HG03175 (cell line): ENCODE results near the gene USP25.

Experiments used
- ATAC-seq: cut with Tn5 transposase; IDR thresholded peaks from one replicate; pipeline ENCODE4 v1.9.1; 2021; ENCODE audit warnings: mild to moderate bottlenecking, moderate library complexity; ENCODE audit not compliant: unreplicated experiment

The USP25 gene

DNA sequence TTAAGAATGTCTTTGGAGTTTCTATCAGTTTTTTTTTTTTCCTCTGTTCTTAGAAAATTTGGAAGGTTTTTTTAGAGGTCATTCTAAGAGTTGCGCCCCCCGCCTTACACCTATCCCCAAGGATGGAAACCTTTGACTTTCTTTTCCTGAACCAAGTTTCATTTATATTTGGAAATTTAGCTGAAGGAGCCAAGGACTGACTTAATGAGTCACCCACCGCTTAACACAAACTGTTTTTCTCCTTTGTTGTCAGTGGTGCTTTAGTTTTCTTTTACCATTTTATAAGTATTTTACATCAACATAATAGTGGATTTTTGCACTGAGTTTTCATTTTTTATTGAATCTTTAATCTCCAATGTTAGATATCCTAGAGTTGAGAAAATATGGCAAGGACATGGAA, 25.3 kb downstream of the USP25 start:
- ATAC-seq = no peak

DNA sequence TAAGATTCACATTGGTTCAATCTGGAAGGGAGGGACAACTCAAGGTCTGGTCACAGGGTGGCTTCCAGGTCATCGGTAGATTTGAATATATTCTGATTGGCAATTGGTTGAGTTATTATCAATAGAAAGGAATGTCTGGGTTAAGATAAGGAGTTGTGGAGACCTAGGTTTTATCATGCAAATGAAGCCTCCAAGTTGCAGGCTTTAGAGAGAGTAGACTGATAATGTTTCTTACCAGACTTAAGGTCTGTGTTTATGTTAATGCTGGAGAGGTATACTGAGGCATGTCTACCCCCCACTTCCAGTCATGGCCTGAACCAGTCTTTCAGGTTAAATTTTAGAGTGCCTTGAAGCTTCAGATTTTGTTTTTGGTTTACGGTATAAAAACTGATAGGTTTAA, 29.7 kb downstream of the USP25 start:
- no peak for ATAC-seq

DNA sequence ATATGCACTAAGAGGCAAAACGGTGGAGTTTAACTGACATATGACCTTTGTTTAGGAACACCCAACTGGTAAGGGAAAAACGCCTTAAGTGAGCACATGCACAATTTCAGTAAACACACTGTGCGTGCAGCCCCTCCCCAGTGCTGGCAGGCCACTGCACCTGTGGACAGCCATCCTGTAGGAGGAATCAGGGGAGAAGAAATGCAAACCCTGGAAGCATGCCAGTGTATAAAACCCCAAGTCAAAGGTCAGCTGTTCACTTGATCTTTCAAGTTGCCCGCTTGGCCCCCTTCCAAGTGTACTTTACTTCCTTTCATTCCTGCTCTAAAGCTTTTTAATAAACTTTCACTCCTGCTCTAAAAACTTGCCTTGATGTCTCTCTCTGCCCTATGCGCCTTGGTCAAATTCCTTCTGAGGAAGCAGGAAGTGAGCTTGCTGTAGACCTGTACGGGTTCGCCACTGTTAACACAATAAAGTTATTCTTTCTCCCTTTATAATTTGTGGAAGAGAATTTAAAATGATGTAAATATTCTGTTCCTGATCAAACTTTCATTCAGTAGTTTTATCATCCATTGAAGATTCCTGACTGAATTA, 31.8 kb downstream of the USP25 start:
- no peak for ATAC-seq

- no peak for ATAC-seq
These were observed 33.6 kb downstream of the USP25 start for GRCh38 chr21:15763359-15763758.

DNA sequence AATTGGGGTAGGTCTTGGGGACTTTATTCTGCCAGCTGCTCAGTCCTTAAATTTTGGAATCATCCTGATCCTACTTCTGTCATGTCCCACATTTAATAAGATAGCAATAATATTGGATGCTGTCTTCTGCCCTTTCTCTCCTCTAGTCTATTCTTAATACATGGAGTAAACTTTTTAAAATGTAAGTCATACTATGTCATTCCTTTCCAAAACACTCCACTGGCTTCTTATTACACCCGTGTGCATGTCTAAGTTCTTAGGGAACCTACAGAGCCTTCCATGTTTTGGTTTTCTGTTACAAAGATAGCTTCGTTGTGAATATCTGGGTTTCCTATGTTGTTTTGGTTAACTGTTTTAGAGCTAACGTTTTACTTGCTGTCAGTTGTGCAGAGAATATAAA, 35.1 kb downstream of the USP25 start:
- ATAC-seq = no peak

- ATAC-seq = no peak
These were observed 37.3 kb downstream of the USP25 start for GRCh38 chr21:15766952-15767603.

DNA sequence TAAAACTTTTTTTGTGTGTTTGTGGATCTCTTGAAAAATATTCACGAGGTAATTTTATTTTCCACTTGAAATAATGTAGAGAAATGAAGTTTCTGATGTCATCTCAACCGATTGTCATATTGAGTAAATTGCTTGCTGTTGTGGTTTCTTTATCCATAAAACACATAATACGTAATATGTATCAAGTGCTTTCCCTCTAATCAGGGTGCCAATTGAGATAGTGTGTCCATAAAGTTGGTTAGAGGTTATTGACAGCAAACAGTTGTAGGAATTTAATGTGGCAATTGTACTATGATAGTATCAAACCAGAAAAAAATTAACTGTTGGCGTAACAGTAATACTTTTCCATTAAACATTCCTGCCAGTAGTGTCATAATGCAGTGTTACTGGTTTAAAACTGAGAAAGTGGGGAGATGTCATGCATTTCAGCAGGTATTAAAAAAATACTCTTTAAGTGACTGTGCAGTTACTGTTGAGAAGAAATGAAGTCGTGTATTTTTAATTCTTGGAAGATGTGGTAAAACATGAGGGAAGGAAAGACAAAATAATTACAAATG, 38.3 kb downstream of the USP25 start:
- ATAC-seq = no peak

DNA sequence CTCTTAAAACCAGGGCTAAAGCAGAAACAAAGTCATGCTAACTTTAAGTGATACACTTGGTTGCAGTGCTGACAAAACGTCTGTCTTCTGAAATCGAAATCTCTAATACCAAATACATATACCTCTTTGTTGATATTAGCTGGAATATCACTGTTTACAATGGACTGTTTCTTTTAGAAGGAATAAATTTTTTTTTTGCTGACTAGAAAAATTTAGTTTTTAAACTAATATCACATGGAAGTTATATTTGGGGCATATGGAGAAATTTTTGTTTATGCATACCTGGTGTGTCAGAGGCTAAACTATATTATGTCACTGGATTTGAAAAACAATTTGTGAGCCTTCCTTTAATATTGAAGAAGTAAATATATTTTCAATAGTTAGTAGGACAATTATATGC, 39.1 kb downstream of the USP25 start:
- ATAC-seq = no peak

DNA sequence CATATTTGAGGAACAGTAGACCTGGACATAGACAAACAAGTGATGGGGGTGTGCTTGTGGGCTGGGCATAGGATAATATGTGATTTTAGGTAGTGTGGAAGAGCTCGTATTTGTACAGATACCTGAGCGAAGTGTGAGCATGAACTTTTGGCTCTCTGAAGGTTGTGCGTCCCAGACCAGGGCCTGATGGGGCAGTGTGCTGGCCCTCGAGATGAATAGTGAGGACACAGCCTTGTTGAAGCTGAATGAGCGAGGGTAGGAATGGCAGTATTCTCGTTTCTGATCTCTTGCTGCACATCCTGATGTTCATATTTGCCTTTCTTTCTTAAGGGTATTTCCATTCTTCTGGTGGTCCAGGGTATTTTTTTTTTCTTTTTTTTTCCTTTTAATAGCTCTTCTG, 41.5 kb downstream of the USP25 start:
- ATAC-seq = no peak

- no peak for ATAC-seq
These were observed 42.9 kb downstream of the USP25 start for GRCh38 chr21:15772654-15773053.

DNA sequence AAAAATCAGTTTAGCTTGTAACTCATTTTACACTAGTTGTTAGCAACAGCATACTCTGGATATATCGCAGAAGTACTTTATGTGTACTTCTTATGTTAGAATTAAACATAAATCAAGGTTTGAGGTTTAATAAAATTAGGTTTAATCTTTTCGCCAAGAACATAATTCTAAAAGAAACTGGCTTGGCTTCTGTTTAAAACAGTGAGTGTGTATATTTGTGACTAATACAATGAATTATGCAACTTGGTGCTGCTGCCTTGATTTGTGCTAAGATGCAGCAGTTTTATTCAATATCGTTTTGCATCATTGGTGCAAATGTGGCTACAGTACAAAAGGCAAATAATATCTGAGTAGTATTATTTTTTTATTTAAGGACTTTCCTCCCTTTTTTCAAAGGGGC, 44.8 kb downstream of the USP25 start:
- no peak for ATAC-seq

DNA sequence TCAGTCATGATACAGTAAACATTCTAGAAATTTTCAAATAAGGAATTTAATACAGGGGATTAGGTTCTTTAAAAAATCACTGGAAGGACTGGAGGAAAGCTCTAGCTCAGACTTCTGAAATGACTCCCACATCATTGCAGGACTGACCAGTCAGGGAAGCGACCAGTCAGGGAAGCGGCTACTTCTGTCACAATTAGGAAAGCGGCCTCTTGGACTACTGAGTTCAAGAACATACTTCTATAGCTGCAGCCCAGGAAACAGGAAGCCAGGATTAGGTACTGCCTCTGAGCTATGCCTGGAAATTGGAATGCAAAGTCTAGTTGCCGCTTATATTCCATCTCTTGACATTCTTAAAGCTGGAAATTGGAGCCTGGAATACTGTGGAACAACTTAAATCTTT, 45.5 kb downstream of the USP25 start:
- no peak for ATAC-seq

DNA sequence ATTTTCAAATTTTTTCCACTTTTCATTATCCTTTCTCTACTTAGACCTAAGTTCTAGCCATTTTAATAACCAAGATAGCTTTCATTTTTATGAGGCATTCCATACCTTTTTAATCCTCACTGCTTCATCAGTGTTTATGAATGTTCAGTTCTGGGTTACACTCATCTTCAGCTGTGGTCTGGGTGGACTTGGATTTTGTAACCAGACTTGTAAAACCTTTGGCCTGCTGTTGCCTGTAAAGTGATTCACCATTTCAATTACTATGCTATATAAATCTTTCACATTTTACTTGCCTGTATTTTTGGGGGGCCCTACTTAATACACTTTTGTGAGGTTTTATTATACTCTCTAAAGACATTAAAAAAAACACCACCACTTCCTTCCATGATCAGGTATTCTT, 46.2 kb downstream of the USP25 start:
- no peak for ATAC-seq

- ATAC-seq = no peak
These were observed 47.0 kb downstream of the USP25 start for GRCh38 chr21:15776818-15777217.

- no peak for ATAC-seq
These were observed 52.2 kb downstream of the USP25 start for GRCh38 chr21:15781986-15782385.

GRCh38 chr21:15788847-15789523, 59.2 kb downstream of the USP25 start:
- ATAC-seq = no peak

DNA sequence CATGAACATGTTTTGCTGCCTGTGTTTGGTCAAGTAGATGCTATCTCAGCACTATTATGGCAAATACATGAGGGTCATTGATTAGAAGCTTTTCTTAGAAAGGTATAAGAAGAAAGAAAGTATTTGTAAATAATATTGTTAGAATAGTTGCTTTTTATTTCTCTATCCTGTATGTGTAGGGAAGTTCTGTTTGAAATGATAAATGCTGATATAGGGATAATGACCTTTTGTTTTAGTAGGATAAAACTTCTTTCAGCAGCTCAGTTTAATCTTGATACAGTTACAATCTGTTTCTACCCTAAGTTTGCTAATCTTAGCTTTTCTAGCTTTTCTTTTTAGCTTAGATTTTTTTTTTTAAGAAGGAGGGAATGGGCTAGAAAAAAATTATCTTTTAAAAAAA, 63.3 kb downstream of the USP25 start:
- ATAC-seq = no peak

DNA sequence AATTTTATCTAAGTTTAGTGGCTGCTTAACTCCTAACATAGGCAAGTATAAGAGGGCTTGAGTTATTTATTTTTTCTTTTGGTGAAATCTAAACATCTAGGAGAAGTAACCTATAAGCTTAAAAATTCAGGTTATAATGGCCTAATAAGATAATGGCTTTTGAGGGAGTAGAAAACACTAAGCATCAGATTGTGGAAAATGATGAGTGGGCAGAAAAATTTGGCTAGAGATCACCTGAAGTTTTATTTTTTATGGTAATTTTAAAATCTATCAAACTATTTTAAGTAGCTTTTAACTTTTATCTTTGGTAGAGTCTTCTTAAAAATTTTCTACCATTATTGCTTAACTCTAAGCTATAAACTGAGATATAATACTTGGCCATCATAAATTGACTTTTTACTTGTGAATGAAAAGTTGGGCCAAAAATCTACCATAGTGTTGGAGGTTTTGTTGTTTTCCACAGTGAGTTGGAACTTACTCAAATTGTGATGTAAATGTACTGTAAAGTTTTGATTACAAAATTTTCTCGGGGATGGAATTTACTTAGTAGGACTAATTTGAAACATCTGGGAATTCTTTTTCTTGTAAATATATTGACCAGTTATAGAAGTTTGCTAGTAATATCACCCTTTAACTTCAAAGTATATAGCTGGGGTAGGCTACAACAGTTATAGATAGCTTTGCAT, 63.9 kb downstream of the USP25 start:
- ATAC-seq = no peak

- no peak for ATAC-seq
These were observed 64.6 kb downstream of the USP25 start for GRCh38 chr21:15794277-15794912.

DNA sequence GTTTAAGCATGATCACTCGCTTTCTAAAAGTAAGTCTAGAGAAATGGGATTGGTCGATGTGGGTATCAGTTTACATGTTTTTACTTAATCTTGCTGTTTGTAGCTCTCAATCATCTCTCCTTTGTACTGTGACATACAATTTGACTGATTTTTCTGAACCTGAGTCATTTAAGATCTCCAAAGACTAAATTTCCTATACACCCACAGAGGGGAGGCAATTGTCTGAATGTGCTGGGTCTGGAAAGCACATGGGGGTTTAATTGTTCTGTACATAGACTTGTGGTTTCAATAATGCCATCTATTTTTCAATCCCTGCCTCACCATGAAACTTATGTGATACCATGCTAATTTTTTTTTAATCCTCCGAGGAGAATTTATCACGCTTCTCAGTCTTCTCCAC, 65.8 kb downstream of the USP25 start:
- ATAC-seq = no peak
